ENCODE data around the gene ATP6V1G3.

The ATP6V1G3 gene

GRCh38 chr1:198544265-198544664, 3.8 kb upstream of the ATP6V1G3 start:
- H3K4me3 ChIP-seq (ENCODE audit: insufficient read depth, low read depth, low read length) = no peak overlapping the region
- no peaks in the 10 kb centered on the region for H3K36me3 ChIP-seq (ENCODE audit: control insufficient read depth, insufficient read depth, low read length)
- no peaks in the 10 kb centered on the region for H3K27me3 ChIP-seq (ENCODE audit: control insufficient read depth, insufficient read depth, low read length, poor library complexity, severe bottlenecking)
- H3K27ac ChIP-seq (ENCODE audit: insufficient read depth, low read depth, low read length, poor library complexity, severe bottlenecking) = no peak overlapping the region
- H3K4me1 ChIP-seq (ENCODE audit: control insufficient read depth, insufficient read depth, low read length) = no peaks in the 10 kb centered on the region
- 100% methylated on average over 1 of the region's 1 CpG; no CpG with 5 or more reads in 1 of the 2 experiments for WGBS, 2 experiments
- H3K9me3 ChIP-seq (ENCODE audit: control insufficient read depth, low read length) = no peaks in the 10 kb centered on the region

DNA sequence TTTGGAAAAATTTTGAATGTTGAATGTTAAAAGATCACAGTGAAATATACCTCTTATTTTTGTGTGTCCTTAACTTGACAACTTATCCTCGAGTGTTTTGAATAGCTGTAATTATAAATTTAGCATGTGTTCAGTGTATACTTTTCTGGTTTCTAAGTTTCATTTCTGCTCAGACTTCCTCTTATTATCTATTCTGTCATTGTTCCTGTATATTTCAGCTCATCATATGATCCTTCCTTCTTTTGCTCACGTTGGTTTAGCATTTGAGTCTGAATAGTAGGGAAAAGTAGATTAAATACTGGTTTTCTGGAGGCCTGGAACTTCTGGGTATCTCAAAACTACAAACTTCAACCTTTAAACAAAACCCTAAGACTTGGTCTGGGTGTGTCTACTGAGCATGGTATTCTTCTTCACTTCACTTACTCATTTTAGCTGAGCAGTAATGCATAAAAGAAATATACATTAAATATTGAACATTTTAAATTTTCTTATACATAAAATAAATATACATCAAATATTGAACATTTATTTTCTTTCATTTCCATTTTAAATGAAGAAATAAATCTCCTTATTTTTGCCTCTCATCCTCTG, 3.3 kb upstream of the ATP6V1G3 start:
- no peak overlapping the region for H3K4me3 ChIP-seq (ENCODE audit: insufficient read depth, low read depth, low read length)
- no peak overlapping the region for H3K27ac ChIP-seq (ENCODE audit: insufficient read depth, low read depth, low read length, poor library complexity, severe bottlenecking)
- no peaks in the 10 kb centered on the region for H3K27me3 ChIP-seq (ENCODE audit: control insufficient read depth, insufficient read depth, low read length, poor library complexity, severe bottlenecking)
- WGBS, 2 experiments = 100% methylated on average over 1 of the region's 2 CpGs; no CpG with 5 or more reads in 1 of the 2 experiments
- H3K4me1 ChIP-seq (ENCODE audit: control insufficient read depth, insufficient read depth, low read length) = no peaks in the 10 kb centered on the region
- H3K9me3 ChIP-seq (ENCODE audit: control insufficient read depth, low read length) = no peaks in the 10 kb centered on the region
- H3K36me3 ChIP-seq (ENCODE audit: control insufficient read depth, insufficient read depth, low read length) = no peaks in the 10 kb centered on the region

- Histone ChIP-seq H3K36me3 (ENCODE audit: control insufficient read depth, insufficient read depth, low read length) (no peaks in the 10 kb centered on the region), H3K4me3 (ENCODE audit: insufficient read depth, low read depth, low read length) (no peak overlapping the region), H3K27me3 (ENCODE audit: control insufficient read depth, insufficient read depth, low read length, poor library complexity, severe bottlenecking) (no peaks in the 10 kb centered on the region), H3K27ac (ENCODE audit: insufficient read depth, low read depth, low read length, poor library complexity, severe bottlenecking) (no peak overlapping the region), H3K4me1 (ENCODE audit: control insufficient read depth, insufficient read depth, low read length) (no peaks in the 10 kb centered on the region), H3K9me3 (ENCODE audit: control insufficient read depth, low read length) (no peaks in the 10 kb centered on the region)
- WGBS, 2 experiments = 94 to 100% methylated on average over 1 of the region's 1 CpG
Measured at GRCh38 chr1:198542632-198543031, 2.2 kb upstream of the ATP6V1G3 start.

GRCh38 chr1:198541737-198542136, 1.3 kb upstream of the ATP6V1G3 start:
- H3K27ac ChIP-seq (ENCODE audit: insufficient read depth, low read depth, low read length, poor library complexity, severe bottlenecking) = no peak overlapping the region
- no peak overlapping the region for H3K4me3 ChIP-seq (ENCODE audit: insufficient read depth, low read depth, low read length)
- 85% methylated on average over 3 of the region's 3 CpGs; no CpG with 5 or more reads in 1 of the 2 experiments for WGBS, 2 experiments

DNA sequence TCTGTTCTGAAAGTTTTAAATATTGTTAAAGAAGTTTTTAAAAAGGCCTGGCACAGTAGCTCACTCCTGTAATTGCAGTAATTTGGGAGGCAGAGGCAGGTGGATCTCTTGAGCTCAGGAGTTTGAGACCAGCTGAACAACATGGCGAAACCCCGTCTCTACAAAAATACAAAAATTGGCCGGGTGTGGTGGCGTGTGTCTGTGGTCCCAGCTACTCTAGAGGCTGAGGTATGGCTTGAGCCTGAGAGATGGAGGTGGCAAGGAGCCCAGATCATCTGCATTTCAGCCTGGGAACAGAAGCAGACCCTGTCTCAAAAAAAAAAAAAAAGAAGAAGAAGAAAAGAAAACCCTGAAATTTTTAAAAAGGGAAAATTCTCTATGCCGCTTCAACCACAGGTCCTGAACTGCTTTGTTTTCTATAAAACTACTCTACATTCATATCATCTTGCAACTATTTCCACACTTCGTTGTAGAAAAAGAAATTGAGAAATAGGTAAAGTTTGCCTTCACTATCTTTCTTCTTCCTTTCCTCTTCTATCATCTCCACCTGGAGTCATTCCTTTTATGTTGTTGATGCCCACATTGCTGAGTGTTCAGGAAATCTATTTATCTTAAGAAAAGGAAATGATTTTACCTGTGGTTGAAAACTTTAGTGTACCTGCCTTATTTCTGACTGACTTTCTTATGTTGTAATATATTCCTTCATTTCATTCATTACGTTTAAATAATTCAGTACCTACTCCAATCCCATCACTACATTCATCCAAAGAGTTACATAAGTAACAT, 1.7 kb downstream of the ATP6V1G3 start:
- H3K36me3 ChIP-seq (ENCODE audit: control insufficient read depth, insufficient read depth, low read length) = no peaks in the 10 kb centered on the region
- H3K4me1 ChIP-seq (ENCODE audit: control insufficient read depth, insufficient read depth, low read length) = no peaks in the 10 kb centered on the region
- 94 to 95% methylated on average over 6 to 7 of the region's 7 CpGs for WGBS, 2 experiments
- H3K27ac ChIP-seq (ENCODE audit: insufficient read depth, low read depth, low read length, poor library complexity, severe bottlenecking) = no peak overlapping the region
- H3K4me3 ChIP-seq (ENCODE audit: insufficient read depth, low read depth, low read length) = no peak overlapping the region
- H3K27me3 ChIP-seq (ENCODE audit: control insufficient read depth, insufficient read depth, low read length, poor library complexity, severe bottlenecking) = no peaks in the 10 kb centered on the region
- H3K9me3 ChIP-seq (ENCODE audit: control insufficient read depth, low read length) = no peaks in the 10 kb centered on the region

More at GRCh38 chr1:198541737-198542136, 1.3 kb upstream of the ATP6V1G3 start:
- H3K27me3 ChIP-seq (ENCODE audit: control insufficient read depth, insufficient read depth, low read length, poor library complexity, severe bottlenecking) = no peaks in the 10 kb centered on the region
- H3K4me1 ChIP-seq (ENCODE audit: control insufficient read depth, insufficient read depth, low read length) = no peaks in the 10 kb centered on the region
- H3K36me3 ChIP-seq (ENCODE audit: control insufficient read depth, insufficient read depth, low read length) = no peaks in the 10 kb centered on the region
- no peaks in the 10 kb centered on the region for H3K9me3 ChIP-seq (ENCODE audit: control insufficient read depth, low read length)

DNA sequence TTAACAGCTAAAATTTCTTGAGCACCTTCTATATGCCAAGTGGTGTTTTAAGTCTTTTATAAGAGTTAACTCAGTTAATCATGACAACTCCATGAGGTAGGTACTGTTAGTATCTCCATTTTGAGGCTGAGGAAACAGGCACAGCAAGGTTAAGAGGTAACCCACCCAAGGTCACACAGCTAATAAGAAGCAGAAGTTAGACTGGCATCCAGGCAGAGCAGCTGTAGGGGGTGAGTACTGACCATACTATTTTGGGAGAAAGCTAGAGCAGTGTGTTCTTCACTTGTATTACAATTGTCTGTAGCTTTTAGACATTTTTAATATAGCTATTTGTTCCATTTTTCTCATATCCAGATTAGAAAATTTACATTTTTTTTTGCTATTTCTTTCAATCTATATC, 4.8 kb downstream of the ATP6V1G3 start:
- Histone ChIP-seq H3K36me3 (ENCODE audit: control insufficient read depth, insufficient read depth, low read length) (no peaks in the 10 kb centered on the region), H3K27me3 (ENCODE audit: control insufficient read depth, insufficient read depth, low read length, poor library complexity, severe bottlenecking) (no peaks in the 10 kb centered on the region), H3K9me3 (ENCODE audit: control insufficient read depth, low read length) (no peaks in the 10 kb centered on the region), H3K27ac (ENCODE audit: insufficient read depth, low read depth, low read length, poor library complexity, severe bottlenecking) (no peak overlapping the region), H3K4me1 (ENCODE audit: control insufficient read depth, insufficient read depth, low read length) (no peaks in the 10 kb centered on the region), H3K4me3 (ENCODE audit: insufficient read depth, low read depth, low read length) (no peak overlapping the region)

DNA sequence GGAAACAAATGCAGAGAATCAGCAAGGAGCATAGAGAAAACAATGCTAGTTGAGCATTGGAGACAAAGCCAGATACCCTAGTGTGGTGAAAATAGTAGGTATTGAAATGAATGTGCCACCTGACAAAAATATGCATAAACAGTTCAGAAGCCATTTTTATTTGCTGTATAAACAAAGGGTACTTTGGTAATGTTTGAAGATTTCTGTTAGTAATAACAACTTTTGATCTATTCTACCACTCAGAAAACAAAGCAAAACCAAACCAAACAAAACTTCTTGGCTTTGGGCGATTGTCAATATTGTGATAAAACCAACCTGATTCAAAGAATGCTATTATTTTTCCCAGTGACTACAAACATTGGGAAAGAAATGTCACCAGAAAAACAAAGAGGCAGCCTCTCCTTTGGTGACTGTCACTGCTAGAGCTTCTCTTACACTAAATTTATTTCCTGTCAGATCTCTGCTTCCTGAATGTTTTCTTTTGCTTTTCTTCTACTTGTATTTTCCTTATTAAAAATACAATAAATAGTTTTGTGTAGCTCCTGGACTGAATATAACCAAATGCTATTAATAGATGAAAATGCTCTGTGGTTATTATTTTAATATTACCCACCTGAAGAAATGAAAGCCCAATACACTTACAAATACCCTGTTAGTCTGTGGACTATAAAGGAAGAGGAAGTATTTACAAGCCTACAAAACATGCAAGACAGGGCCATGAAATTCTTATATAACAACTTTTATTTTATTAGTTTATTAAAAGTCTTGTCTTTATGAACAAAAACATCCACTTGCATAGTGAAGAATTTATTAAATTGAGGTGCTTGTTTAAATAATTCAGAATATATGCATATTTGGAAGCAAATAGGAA, 5.7 kb downstream of the ATP6V1G3 start:
- no peaks in the 10 kb centered on the region for H3K36me3 ChIP-seq (ENCODE audit: control insufficient read depth, insufficient read depth, low read length)
- H3K4me1 ChIP-seq (ENCODE audit: control insufficient read depth, insufficient read depth, low read length) = no peaks in the 10 kb centered on the region
- H3K27ac ChIP-seq (ENCODE audit: insufficient read depth, low read depth, low read length, poor library complexity, severe bottlenecking) = no peak overlapping the region
- 98 to 100% methylated on average over 1 of the region's 1 CpG for WGBS, 2 experiments
- no peaks in the 10 kb centered on the region for H3K27me3 ChIP-seq (ENCODE audit: control insufficient read depth, insufficient read depth, low read length, poor library complexity, severe bottlenecking)
- no peaks in the 10 kb centered on the region for H3K9me3 ChIP-seq (ENCODE audit: control insufficient read depth, low read length)
- H3K4me3 ChIP-seq (ENCODE audit: insufficient read depth, low read depth, low read length) = no peak overlapping the region

GRCh38 chr1:198531891-198532290, 8.6 kb downstream of the ATP6V1G3 start:
- H3K36me3 ChIP-seq (ENCODE audit: control insufficient read depth, insufficient read depth, low read length) = no peaks in the 10 kb centered on the region
- no peaks in the 10 kb centered on the region for H3K4me1 ChIP-seq (ENCODE audit: control insufficient read depth, insufficient read depth, low read length)
- no peak overlapping the region for H3K27ac ChIP-seq (ENCODE audit: insufficient read depth, low read depth, low read length, poor library complexity, severe bottlenecking)
- no peak overlapping the region for H3K4me3 ChIP-seq (ENCODE audit: insufficient read depth, low read depth, low read length)
- WGBS, 2 experiments = 90 to 91% methylated on average over 3 of the region's 3 CpGs
- H3K9me3 ChIP-seq (ENCODE audit: control insufficient read depth, low read length) = no peaks in the 10 kb centered on the region
- no peaks in the 10 kb centered on the region for H3K27me3 ChIP-seq (ENCODE audit: control insufficient read depth, insufficient read depth, low read length, poor library complexity, severe bottlenecking)

DNA sequence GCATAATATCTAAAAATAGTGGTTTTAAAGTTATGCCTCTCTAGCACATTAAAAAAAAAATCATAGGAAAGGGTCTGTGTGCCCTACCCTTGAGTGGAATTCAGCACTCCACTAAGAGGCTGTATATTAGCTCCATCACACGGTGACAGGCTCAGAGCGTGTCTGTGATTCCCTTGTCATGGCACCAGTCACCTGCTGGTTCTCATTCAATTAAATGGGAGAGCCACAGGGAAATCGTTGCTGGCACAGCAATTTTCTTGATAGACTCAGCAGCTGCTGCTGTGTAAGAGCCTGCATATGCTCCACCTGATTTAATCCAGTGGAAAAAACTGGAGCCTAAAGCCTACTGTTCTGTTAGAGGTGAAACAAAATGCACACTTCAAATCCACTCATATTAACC, 9.5 kb downstream of the ATP6V1G3 start:
- no peaks in the 10 kb centered on the region for H3K36me3 ChIP-seq (ENCODE audit: control insufficient read depth, insufficient read depth, low read length)
- H3K9me3 ChIP-seq (ENCODE audit: control insufficient read depth, low read length) = no peaks in the 10 kb centered on the region
- H3K27me3 ChIP-seq (ENCODE audit: control insufficient read depth, insufficient read depth, low read length, poor library complexity, severe bottlenecking) = no peaks in the 10 kb centered on the region
- no peak overlapping the region for H3K4me3 ChIP-seq (ENCODE audit: insufficient read depth, low read depth, low read length)
- H3K4me1 ChIP-seq (ENCODE audit: control insufficient read depth, insufficient read depth, low read length) = no peaks in the 10 kb centered on the region
- 55 to 61% methylated on average over 3 of the region's 3 CpGs for WGBS, 2 experiments
- no peak overlapping the region for H3K27ac ChIP-seq (ENCODE audit: insufficient read depth, low read depth, low read length, poor library complexity, severe bottlenecking)

DNA sequence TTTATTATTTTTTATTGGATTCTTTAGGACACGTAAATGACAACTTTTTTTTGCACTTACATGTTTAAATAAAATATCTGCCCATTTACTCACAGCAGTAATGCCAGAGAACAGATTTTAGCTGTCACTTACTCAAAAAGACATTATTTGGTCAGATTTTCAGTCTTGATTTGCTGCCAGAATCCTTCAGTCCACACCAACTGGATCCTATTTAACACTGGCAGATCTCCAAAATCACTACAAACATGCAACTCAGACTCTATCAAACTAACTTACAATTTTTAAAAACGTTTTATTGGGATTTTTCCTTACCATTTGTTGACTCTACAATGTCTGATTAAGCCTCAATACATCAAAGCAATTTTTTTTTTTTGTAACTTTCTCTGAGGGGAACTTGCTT, 11.1 kb downstream of the ATP6V1G3 start:
- no peak overlapping the region for H3K4me3 ChIP-seq (ENCODE audit: insufficient read depth, low read depth, low read length)
- no peak overlapping the region for H3K27ac ChIP-seq (ENCODE audit: insufficient read depth, low read depth, low read length, poor library complexity, severe bottlenecking)
- H3K27me3 ChIP-seq (ENCODE audit: control insufficient read depth, insufficient read depth, low read length, poor library complexity, severe bottlenecking) = no peaks in the 10 kb centered on the region
- no peaks in the 10 kb centered on the region for H3K36me3 ChIP-seq (ENCODE audit: control insufficient read depth, insufficient read depth, low read length)
- H3K4me1 ChIP-seq (ENCODE audit: control insufficient read depth, insufficient read depth, low read length) = no peaks in the 10 kb centered on the region
- H3K9me3 ChIP-seq (ENCODE audit: control insufficient read depth, low read length) = no peaks in the 10 kb centered on the region
- WGBS, 2 experiments = 53 to 58% methylated on average over 2 of the region's 2 CpGs
